ENCODE results near the gene HDLBP.

The HDLBP gene

DNA sequence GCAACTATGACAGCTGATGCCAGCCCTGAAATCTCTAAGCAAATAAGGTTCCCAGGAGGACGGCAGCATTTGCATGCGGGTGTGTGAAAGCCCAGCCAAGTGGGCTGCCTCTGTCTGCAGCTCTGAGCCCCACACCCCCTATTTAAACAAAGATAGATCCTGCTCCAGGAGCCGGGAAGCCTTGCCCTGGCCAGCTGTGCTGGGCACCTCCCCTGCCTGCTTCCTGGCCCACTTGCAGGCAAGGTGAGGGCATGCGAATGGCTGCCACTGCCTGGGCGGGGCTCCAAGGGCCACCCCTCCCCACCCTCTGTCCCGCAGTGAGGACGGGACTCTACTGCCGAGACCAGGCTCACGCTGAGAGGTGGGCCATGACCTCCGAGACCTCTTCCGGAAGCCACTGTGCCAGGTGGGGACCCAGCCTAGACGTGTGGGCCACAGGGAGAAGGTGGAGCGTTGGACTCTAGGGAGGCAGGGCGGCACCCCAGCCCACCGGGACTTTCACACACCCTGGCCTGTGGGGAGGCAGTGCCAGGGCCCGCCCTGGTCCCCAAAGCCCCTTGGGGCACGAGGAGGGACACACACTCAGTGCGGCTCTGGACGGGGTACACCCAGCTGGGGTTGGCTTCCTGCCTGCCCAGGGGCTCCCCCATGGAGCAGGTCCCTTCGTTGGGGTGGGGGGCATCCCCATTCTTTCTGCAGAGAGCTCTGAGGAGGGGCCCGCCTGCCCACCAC, 126.9 kb downstream of the HDLBP start, which contains the start of gene ANO7:
Gene ANO7, plus strand, starts transcription at position 317 of the 732 bp plus-strand sequence. CDS start 1,387 bp downstream, outside the sequence.
- no peak for FAIRE-seq
- no peak for DNase-seq (ENCODE audit: insufficient read length, low spot score)

DNA sequence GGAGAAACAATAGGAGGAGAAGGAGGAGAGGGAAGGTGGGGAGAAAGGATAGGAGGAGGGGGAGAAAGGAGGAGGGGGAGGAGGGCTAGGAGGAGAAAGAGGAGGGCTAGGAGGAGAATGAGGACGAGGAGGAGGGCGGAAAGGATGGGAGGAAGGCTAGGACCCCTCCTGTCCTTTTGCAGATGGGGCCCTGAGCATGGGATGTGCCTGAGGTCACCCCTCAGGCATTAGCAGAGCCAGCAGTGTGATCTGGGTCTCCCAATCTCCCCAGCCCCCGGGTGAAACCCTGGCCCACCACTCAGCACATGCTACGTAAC, 127.6 kb downstream of the HDLBP start:
- no peak for TF ChIP-seq POLR2A (IDR thresholded peaks at IDR 0.05; ENCODE audit: low read depth, low read length)
- no peak for DNase-seq (ENCODE audit: insufficient read length, low spot score)
- no peak for FAIRE-seq

More for the DNA sequence above, 126.9 kb downstream of the HDLBP start, which contains the start of gene ANO7:
- no peak for TF ChIP-seq POLR2A (IDR thresholded peaks at IDR 0.05; ENCODE audit: low read depth, low read length)

DNA sequence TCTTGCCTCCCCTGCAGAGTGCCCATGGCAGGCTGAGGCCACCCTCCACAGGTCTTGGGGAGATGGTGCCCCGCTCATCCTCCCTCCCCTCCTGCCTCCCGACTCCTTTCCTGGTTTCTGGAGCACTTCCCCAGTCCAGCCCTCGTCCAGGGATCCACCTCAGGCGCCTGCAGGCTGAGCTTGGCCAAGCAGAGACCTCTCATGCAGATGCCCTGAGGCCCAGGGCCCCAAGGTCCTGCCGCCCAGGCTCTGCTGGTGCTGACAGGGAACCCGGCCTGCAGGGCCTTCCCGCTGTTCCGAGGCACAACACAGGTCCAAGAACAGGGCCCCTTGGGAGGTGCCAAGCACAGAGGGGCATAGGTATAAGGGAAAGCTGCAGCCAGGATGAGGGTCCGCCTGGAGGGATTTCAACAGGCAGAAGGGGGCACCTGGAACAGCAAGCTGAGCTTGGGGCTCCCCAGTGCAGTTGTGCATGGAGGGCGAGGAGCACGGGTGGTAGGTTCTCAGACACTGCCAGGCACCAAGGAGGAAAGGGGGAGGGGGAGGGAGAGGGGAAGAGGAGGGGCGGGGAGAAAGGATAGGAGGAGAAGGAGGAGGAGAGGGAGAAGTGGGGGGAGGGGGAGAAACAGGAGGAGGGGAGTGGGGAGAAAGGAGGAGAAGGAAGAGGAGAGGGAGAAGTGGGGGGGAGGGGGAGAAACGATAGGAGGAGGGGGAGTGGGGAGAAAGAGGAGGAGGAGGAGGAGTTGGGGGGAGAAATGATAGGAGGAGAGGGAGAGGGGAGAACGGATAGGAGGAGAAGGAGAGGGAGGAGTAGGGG, 128.2 kb downstream of the HDLBP start:
- DNase-seq (ENCODE audit: insufficient read length, low spot score): no peak

DNA sequence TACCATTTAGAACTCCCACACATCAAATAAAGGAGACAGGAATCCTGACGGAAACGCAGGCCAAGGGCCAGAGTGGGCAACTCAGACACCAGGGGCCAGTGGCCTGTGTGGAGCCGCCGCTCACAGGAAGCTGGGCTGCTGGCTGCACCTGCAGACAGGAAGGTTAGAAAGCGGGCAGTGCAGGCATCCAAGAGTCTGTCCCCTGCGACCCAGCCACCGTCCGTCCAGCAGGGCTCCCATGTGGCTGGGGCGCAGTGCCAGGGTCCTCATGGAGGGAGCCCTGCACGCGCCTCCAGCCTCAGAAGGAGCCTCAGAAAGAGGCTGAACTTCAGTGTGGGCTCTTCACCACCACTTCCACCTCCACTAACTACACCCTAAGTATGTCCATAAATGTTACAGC, 129.5 kb downstream of the HDLBP start:
- TF ChIP-seq POLR2A (IDR thresholded peaks at IDR 0.05; ENCODE audit: low read depth, low read length): no peak
- FAIRE-seq: no peak
- no peak for DNase-seq (ENCODE audit: insufficient read length, low spot score)

More for the DNA sequence above, 128.2 kb downstream of the HDLBP start:
- no peak for FAIRE-seq
- TF ChIP-seq POLR2A (IDR thresholded peaks at IDR 0.05; ENCODE audit: low read depth, low read length): no peak

DNA sequence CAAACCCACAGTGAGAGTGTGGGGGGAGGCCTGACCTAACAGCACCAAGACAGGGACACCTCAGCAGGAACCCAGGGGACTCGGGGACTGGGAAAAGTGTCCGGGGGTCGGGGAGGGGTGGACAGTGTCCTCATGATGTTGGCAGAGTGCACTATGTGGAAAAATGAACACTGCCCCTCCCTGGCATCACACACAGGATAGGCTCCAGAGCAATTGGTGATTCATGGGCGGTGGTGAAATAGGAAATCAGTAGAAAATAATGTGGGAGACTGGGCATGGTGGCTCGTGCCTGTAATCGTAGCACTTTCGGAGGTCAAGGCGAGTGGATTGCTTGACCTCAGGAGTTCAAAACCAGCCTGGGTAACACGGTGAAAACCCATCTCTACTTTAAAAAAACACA, 130.6 kb downstream of the HDLBP start:
- FAIRE-seq: no peak
- no peak for TF ChIP-seq POLR2A (IDR thresholded peaks at IDR 0.05; ENCODE audit: low read depth, low read length)

DNA sequence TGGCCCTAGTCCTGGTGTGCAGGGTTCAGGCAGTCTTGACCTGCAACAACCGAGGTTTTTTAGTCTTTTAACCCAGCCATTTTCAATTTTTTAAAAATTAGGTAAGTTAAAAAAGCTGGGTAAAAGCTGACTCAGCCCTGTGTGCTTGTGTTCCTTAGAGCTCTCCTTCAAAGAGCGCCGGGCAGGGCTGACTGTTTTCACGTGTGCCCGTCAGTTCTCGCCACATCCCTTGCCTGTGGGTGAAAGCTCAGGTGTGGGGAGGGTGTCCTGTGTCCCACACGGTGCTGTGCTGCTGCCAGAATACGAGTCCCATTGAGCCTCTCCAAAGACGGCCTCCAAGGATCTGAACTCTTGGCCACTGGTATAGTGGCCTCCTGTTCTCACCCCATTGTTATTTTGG, 132.3 kb downstream of the HDLBP start:
- DNase-seq (ENCODE audit: insufficient read length, low spot score): no peak
- no peak for TF ChIP-seq POLR2A (IDR thresholded peaks at IDR 0.05; ENCODE audit: low read depth, low read length)
- FAIRE-seq: no peak

More for the DNA sequence above, 130.6 kb downstream of the HDLBP start:
- DNase-seq (ENCODE audit: insufficient read length, low spot score): no peak

DNA sequence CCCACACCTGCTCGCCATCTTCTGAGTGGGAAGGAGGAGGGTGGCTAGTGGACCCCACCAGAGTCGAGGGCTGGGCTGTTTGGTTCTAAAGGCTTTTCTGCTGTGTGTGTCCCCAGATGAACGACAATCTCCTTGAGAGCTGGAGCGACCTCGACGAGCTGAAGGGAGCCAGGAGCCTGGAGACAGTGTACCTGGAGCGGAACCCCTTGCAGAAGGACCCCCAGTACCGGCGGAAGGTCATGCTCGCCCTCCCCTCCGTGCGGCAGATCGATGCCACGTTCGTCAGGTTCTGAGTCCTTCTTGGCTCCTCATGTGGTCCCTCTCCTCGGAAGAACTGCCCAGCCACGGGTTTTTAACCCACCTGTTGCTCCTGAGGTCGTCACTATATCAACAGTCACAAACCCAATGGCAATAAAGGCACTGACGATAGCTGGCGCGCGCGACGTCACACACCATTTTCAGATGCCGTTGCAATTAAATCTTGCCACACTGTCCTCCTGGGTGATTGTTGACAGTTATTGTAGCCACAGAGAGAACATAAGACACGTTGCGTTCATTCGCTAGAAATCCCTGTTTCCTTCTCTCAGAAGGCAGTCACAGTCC, 132.8 kb downstream of the HDLBP start:
- FAIRE-seq (no peak), DNase-seq (ENCODE audit: insufficient read length, low spot score) (no peak)
- no peak for TF ChIP-seq POLR2A (IDR thresholded peaks at IDR 0.05; ENCODE audit: low read depth, low read length)

DNA sequence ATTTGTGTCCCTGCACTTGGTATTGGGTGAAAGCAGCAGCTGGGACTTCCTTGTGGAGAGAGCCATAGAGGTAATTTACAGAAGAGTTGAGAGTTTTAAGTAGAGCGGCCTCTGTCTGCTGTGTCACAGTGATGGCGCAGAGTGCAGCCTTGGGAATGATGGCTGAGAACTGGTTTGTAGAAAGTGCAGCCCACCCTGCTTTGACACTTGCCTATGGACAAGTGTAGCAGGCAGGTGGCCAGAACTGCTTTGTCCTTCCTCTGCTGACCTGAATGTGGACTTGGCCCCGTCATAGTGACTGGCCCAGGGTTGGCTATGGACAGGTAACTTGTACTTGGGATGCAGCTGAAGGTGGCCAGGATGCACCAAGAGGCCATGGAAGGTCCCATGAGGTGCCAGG, 133.3 kb downstream of the HDLBP start:
- TF ChIP-seq POLR2A (IDR thresholded peaks at IDR 0.05; ENCODE audit: low read depth, low read length): no peak
- FAIRE-seq: no peak

DNA sequence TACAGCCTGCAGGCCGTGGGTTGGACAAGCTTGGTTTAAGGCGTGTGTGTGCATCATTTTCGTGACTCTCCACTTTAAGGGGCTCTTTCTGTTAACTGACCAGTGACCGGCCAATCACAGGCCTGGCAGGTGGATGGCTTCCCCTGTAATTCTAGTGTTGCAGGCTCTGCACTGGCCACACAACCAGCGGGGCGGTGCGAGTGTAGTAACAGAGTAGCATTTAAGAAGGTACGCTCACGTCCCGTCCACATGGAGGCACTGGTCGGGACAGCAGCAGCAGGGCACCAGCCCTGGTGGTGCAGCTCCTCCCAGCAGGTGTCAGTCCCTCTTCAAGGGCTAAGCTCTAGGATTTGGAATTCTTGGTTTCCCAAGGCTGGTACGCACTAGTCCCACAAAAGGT, 135.0 kb downstream of the HDLBP start:
- no peak for DNase-seq (ENCODE audit: insufficient read length, low spot score)
- TF ChIP-seq POLR2A (IDR thresholded peaks at IDR 0.05; ENCODE audit: low read depth, low read length): no peak
- no peak for FAIRE-seq

More for the DNA sequence above, 133.3 kb downstream of the HDLBP start:
- DNase-seq (ENCODE audit: insufficient read length, low spot score): no peak

DNA sequence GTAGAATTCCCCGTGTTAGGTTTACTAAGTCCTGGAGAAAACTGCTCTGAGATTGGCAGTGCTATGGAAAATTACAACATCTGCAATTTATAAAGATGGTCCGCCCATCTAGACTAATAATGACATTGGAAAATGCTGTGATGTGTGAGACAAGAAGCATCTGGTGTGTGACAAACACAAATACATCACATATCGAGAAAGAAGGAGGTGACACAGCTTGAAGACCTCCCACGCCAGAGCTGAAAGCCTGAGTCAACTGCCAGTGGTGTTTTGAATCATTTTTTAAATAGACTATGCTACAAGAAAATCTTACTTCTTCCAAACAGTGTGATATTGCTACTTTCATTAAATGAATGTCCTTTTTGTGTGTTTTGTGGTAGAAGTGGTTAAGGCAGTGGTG, 135.6 kb downstream of the HDLBP start:
- no peak for TF ChIP-seq POLR2A (IDR thresholded peaks at IDR 0.05; ENCODE audit: low read depth, low read length)
- DNase-seq (ENCODE audit: insufficient read length, low spot score) (no peak), FAIRE-seq (no peak)

DNA sequence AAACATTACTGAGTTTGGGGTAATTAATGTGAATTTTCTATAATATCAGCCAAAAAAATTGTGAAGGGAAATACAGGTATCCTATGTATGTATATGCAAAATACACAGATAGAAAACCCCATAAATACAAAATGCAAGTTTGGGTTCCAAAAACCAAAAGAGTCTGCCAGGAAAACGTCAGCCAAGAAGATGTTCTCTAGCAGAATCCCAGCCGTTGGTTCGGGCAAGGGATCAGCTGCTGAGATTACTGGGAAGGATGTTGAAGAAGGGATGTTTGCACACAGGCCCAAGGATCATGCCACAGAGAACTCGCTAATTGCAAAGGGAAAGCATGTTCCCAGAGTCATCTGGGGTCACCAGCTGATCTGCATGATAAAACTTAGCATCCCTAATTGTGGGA, 136.5 kb downstream of the HDLBP start:
- no peak for DNase-seq (ENCODE audit: insufficient read length, low spot score)
- TF ChIP-seq POLR2A (IDR thresholded peaks at IDR 0.05; ENCODE audit: low read depth, low read length): no peak
- FAIRE-seq: no peak

DNA sequence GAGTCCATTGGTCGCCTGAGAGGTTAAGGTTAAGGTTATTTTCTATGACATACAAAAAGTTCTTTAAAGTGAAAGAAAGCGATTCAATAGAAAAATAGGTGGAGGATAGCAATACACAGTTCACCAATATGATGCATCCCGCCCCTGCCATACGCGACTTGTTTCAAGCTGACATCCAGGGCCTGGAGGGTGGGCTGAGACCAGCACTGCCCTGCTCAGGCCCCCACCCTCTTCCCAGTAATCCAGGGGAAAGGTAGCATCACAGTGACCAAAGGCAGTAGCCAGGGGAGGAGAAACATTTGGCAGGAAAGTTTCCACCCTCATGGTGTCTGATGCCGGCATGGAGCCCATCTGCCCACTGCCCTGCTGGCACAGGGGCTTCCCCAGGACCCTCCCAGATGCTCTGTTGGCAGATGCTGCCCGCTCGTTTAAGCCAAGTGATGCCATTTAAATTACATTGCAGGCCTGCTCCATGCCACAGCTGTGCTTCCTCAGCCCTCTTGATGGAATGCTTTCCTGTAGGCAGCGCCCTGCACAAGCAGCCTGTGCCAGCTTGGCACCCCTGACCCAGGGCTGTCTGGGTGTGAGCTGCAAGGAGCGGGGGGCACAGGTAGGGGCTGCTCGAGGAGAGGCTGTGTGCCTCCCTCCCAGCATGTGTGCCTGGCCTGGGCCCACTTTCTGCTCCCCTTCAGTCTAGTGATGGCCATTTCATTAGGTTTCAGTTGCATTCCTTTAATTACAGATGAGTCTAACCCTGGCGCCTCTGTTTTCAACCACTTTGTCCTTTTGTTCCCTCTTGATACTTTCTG, 137.7 kb downstream of the HDLBP start:
- DNase-seq (ENCODE audit: insufficient read length, low spot score) (no peak), FAIRE-seq (no peak)
- TF ChIP-seq POLR2A (IDR thresholded peaks at IDR 0.05; ENCODE audit: low read depth, low read length): no peak

Data from H54 (cell line).